ENCODE measurements around the gene OR2L2.
A peak's percentile ranks its signal among the peaks of the same experiment; 100 is the strongest.
"Not testable (repeated sequence)": the region's sequence is repeated elsewhere in the genome, so short reads cannot be mapped to it uniquely, and the experiment has no call there.

Gene OR2L2

GRCh38 chr1:248029770-248030169 lies at the start of gene OR2L2:
TSS of gene OR2L2 (plus strand) at chr1:248030070. CDS start at chr1:248038268, 8,198 bp downstream.
- DNase-seq = no peak

GRCh38 chr1:247992986-247993385 lies 36.9 kb upstream of the OR2L2 start:
- peak; percentile 16 for DNase-seq

GRCh38 chr1:247998811-247999210 lies 31.1 kb upstream of the OR2L2 start:
- peak; percentile 68 for DNase-seq

- no peak for DNase-seq
Observed at GRCh38 chr1:248000169-248000568, 29.7 kb upstream of the OR2L2 start.

GRCh38 chr1:248007778-248008177 lies 22.1 kb upstream of the OR2L2 start:
- DNase-seq = no peak

GRCh38 chr1:248009681-248010080 lies 20.2 kb upstream of the OR2L2 start:
- DNase-seq = peak; percentile 34

GRCh38 chr1:248013229-248013710 lies 16.6 kb upstream of the OR2L2 start, which contains the start of gene OR2L5:
TSS of gene OR2L5 (plus strand) at chr1:248013660. CDS start at chr1:248021948, 8,288 bp downstream.
- no peak for DNase-seq

- no peak for DNase-seq
Observed at GRCh38 chr1:248015803-248016202, 14.1 kb upstream of the OR2L2 start.

- no peak for DNase-seq
Observed at GRCh38 chr1:248045209-248045608, 15.3 kb downstream of the OR2L2 start.

- DNase-seq = no peak
Observed at GRCh38 chr1:248046536-248046935, 16.7 kb downstream of the OR2L2 start, which contains the start of gene OR2L3. TSS of gene OR2L3 (plus strand) at chr1:248046836. CDS start at chr1:248060682, 13,846 bp downstream.

- DNase-seq = peak; percentile 28
Observed at GRCh38 chr1:248047008-248047407, 17.1 kb downstream of the OR2L2 start.

GRCh38 chr1:248054671-248055070 lies 24.8 kb downstream of the OR2L2 start:
- peak; percentile 44 for DNase-seq

- no peak for DNase-seq
Observed at GRCh38 chr1:248055261-248055660, 25.4 kb downstream of the OR2L2 start.

- no peak for DNase-seq
Observed at GRCh38 chr1:248065071-248065470, 35.2 kb downstream of the OR2L2 start.

GRCh38 chr1:248065604-248066003 lies 35.7 kb downstream of the OR2L2 start:
- DNase-seq = no peak

- DNase-seq = not testable (repeated sequence)
Observed at GRCh38 chr1:248083864-248084263, 54.0 kb downstream of the OR2L2 start.
